NCI-H345 treated with DMSO at 0.1 percent for 48 hours (cell line): ENCODE results near the gene SOX3.

ENCODE experiments used
- DNase-seq: peaks from one replicate; lab custom pipeline; 2025; ENCODE audit not compliant: unreplicated experiment; lab: John Stamatoyannopoulos, UW

Gene SOX3

GRCh38 chrX:140504371-140505324 lies at the start of gene SOX3:
SOX3 (minus strand) TSS chrX:140505069; CDS start chrX:140505060, 9 bp downstream.
- DNase-seq = no peak

GRCh38 chrX:140548985-140549384 lies 44.1 kb upstream of the SOX3 start:
- DNase-seq = no peak

- DNase-seq = no peak
These were observed 21.3 kb upstream of the SOX3 start for GRCh38 chrX:140526171-140526570.

- DNase-seq = no peak
These were observed 20.6 kb upstream of the SOX3 start for GRCh38 chrX:140525448-140525847.

- no peak for DNase-seq
These were observed 19.7 kb upstream of the SOX3 start for GRCh38 chrX:140524556-140524955.

- DNase-seq = no peak
These were observed 16.5 kb upstream of the SOX3 start for GRCh38 chrX:140521393-140521792.

GRCh38 chrX:140514554-140514953 lies 9.7 kb upstream of the SOX3 start:
- no peak for DNase-seq

GRCh38 chrX:140510895-140511295 lies 6.0 kb upstream of the SOX3 start:
- no peak for DNase-seq

GRCh38 chrX:140510306-140510676 lies 5.4 kb upstream of the SOX3 start:
- DNase-seq = no peak

GRCh38 chrX:140509468-140510305 lies 4.8 kb upstream of the SOX3 start:
- DNase-seq = no peak

- DNase-seq = no peak
These were observed 4.1 kb upstream of the SOX3 start for GRCh38 chrX:140508958-140509357.

GRCh38 chrX:140507982-140508305 lies 3.1 kb upstream of the SOX3 start:
- no peak for DNase-seq

GRCh38 chrX:140507223-140507981 lies 2.5 kb upstream of the SOX3 start:
- DNase-seq = no peak

GRCh38 chrX:140505421-140506337 lies 810 bp upstream of the SOX3 start:
- no peak for DNase-seq

GRCh38 chrX:140503714-140504351 lies 1.0 kb downstream of the SOX3 start:
- no peak for DNase-seq

- DNase-seq = no peak
These were observed 1.6 kb downstream of the SOX3 start for GRCh38 chrX:140503238-140503601.

- no peak for DNase-seq
These were observed 2.2 kb downstream of the SOX3 start for GRCh38 chrX:140502491-140503237.

- DNase-seq = no peak
These were observed 2.9 kb downstream of the SOX3 start for GRCh38 chrX:140501940-140502468.

GRCh38 chrX:140501321-140501720 lies 3.5 kb downstream of the SOX3 start:
- no peak for DNase-seq
